HG03378 (cell line): Measurements from ENCODE around the gene GGT7.
"Not testable (repeated sequence)": the region's sequence is repeated elsewhere in the genome, so short reads cannot be mapped to it uniquely, and the experiment has no call there.

ENCODE experiments used
- ATAC-seq: cut with Tn5 transposase; IDR thresholded peaks from one replicate; pipeline ENCODE4 v1.9.1; 2021; ENCODE audit warnings: mild to moderate bottlenecking, moderate library complexity; ENCODE audit not compliant: unreplicated experiment

Gene GGT7

GRCh38 chr20:34872622-34873224, at the start of gene GGT7:
GGT7 (minus strand) TSS chr20:34872856; CDS start chr20:34872815, 41 bp downstream.
- no peak for ATAC-seq

DNA sequence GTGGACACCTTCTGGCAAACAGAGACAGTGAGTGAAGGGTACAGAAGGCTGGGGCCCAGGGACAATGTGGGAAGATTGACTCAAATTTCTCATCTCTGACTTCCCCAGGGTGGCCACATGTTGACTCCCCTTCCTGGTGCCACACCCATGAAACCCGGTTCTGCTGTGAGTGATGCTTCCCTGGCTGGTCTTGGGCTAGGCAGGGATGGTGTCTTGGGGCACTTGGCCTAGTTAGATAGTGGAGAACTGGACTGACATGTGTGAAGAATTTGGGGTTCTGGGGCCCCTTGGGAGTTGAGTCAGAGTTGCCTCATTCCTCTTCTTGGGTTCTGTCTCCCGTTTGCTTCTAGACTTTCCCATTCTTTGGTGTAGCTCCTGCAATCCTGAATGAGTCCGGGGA, 48.8 kb upstream of the GGT7 start:
- ATAC-seq, result no peak

DNA sequence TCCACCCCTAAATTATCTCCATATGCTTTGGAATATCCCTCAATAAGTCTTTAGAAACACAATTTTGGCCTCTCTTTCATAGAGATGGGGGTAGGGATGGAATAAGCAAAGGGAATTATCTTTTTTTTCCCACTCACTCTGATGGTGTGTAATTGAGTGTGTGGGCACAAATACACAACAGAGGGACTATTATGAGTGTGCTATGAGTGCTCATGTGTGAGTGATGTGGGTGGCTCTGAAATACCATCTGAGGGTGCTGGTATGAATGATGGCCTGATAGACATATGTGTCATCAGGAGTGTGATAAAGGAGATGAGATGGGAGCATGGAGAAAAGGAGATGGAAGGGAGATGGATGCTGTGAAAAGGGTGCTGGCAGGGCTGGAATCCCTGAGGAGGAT, 47.4 kb upstream of the GGT7 start:
- no peak for ATAC-seq

GRCh38 chr20:34916774-34917354, 44.2 kb upstream of the GGT7 start:
- ATAC-seq, result no peak

GRCh38 chr20:34915749-34916455, 43.2 kb upstream of the GGT7 start:
- ATAC-seq, result no peak

GRCh38 chr20:34915131-34915530, 42.5 kb upstream of the GGT7 start:
- ATAC-seq, result no peak

- ATAC-seq, result no peak
Measured at GRCh38 chr20:34907616-34908469, 35.2 kb upstream of the GGT7 start.

- ATAC-seq, result no peak
Measured at GRCh38 chr20:34904202-34904621, 31.6 kb upstream of the GGT7 start.

DNA sequence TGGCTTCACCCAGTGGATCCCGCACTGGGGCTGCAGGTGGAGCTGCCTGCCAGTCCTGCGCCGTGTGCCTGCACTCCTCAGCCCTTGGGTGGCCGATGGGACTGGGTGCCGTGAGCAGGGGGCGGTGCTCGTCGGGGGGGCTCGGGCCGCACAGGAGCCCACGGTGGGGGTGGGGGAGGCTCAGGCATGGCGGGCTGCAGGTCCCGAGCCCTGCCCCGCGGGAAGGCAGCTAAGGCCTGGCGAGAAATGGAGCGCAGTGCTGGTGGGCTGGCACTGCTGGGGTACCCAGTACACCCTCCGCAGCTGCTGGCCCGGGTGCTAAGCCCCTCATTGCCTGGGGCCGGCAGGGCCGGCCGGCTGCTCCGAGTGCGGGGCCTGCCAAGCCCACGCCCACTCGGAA, 26.1 kb upstream of the GGT7 start:
- not testable (repeated sequence) for ATAC-seq

- ATAC-seq, result not testable (repeated sequence)
Measured at GRCh38 chr20:34898129-34898528, 25.5 kb upstream of the GGT7 start.

DNA sequence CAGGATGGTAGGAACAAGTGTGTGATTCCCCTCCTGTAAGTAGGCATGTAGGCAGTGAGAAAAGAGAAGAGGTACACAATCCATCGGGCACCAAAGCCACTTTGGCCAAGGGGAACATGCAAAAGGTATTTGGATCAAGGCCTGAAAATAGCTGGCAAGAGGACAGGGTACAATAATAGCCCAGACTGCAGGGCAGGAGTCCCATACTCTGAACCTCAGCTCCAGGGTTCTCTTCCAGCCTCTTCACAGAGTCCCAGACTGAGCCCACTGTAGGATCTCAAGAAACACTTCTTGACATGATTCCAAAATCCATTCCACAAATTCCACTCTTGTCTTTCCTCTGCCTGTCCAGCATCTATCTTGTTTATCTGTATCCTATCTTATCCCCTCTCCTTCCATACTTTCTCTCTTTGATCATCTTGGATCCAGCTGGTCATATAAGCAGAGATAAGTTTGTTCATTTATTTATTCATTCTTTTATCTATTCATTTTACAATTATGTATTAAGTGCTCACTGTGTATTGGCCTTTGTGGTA, 23.5 kb upstream of the GGT7 start:
- ATAC-seq, result no peak

GRCh38 chr20:34895465-34895864, 22.8 kb upstream of the GGT7 start:
- ATAC-seq, result no peak

DNA sequence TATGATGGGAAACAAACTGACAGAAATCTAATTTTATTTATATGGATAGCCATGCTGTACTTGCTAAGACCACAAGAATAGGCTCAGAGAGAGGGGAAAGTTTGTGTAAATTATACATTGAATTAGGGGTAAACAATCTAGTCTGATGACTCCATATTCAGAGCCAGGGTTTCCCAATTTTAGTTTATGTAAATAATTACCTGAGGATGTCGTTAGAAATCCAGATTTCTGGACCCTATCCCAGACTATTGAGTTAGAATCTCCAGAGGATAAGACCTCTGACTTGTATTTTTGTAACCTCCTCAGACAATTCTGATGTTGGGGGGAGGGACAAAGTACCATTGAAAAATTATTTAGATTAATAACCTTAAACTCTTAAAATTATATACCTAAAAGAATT, 22.1 kb upstream of the GGT7 start:
- ATAC-seq, result no peak

DNA sequence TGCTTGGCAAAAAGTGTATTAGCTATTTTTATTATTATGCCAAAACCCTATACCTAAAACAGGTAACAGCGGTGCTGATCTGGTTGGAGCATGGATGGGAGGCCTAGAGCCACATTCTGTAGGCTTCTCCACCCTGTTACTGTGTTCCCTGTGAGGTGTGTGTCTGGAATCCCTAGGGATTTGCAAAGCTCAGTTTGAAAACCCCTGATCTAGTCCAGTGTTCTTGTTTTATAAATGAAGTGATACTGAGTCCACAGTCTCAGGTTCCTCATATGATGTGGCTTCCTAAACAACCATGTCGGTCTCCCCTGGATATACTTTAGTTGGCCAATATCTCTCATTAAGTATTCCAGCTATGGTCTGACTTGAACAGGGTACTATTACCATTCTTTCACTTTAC, 20.0 kb upstream of the GGT7 start:
- ATAC-seq, result no peak

GRCh38 chr20:34891166-34892062, 18.8 kb upstream of the GGT7 start:
- no peak for ATAC-seq

- ATAC-seq, result no peak
Measured at GRCh38 chr20:34888468-34888867, 15.8 kb upstream of the GGT7 start.

- no peak for ATAC-seq
Measured at GRCh38 chr20:34887023-34887422, 14.4 kb upstream of the GGT7 start.

DNA sequence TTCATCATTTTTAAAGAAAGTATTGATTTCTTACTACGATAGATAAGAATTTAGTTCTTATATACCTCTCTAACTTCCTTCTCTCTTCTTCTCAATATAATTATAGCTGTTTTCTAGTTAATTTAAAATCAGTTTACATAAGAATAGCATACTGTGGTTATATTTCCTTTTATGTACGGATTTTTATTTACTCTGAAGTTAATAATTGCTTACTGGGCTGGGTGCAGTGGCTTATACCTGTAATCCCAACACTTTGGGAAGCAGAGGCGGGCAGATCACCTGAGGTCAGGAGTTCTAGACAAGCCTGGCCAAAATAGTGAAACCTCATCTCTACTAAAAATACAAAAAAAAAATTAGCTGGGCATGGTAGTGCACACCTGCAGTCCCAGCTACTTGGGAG, 13.5 kb upstream of the GGT7 start:
- no peak for ATAC-seq

DNA sequence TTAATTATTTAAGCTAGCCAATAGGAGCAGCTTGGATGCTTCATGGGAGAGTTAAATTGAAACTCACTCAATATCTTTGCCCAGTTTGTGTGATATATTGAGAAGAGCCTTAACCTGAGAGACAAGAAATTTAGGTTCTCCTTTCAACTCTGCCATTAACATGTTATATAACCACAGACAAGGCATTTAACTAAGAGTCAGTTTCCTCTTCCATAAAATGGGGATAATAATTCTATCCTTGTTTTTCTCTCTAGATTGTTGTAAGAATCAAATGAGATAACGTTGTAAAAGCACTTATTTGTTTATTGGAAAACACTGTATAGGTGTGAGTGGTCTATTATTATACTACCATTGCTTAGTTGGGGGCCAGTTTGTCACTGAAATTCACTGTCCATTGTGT, 11.6 kb upstream of the GGT7 start:
- ATAC-seq, result no peak

- ATAC-seq, result no peak
Measured at GRCh38 chr20:34883809-34884208, 11.2 kb upstream of the GGT7 start.
